GM19372 (cell line): ENCODE data around the gene CLDN25.

Experiments used
- ATAC-seq: cut with Tn5 transposase; IDR thresholded peaks from one replicate; pipeline ENCODE4 v1.9.1; 2021; ENCODE audit warnings: mild to moderate bottlenecking, low read depth, moderate library complexity; ENCODE audit not compliant: unreplicated experiment

CLDN25 gene

DNA sequence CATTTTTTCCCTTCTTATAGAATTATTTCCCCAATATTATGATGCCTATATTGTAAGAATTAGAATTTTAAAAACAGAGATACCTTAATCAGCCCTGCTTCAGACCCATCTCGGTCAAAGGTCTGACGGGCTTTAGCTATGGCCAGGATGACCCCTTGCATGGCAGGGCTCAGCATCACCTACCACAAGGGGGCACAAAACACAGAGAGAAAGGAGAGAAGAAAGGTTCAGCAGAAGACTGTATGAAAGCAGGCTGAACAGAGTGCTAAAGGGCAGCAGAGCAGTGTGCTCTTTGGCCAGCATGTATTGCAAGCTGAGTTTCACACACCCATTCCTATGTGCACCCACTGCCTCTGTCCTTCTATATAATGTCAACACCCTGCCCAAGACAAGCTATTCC is 26.8 kb downstream of the CLDN25 start:
- no peak for ATAC-seq

DNA sequence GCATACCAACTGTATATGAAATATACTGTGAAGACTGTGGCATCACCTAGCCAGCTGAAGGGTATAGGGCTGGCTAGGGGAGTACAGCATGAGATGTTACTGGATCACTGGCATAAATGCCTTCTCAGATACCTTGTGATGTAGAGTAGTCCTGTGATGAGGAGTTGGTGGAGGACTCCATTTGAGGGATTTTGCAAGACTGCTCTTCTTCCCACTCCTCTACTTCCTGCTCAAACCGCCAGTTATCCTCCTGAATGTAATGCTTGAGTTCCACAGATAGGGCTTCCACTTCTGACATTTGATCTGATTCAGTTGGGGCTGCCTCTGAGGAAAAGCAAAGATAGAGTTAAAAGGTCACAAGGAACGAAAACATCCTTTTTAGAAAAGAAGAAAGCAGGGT is 29.3 kb downstream of the CLDN25 start:
- no peak for ATAC-seq

DNA sequence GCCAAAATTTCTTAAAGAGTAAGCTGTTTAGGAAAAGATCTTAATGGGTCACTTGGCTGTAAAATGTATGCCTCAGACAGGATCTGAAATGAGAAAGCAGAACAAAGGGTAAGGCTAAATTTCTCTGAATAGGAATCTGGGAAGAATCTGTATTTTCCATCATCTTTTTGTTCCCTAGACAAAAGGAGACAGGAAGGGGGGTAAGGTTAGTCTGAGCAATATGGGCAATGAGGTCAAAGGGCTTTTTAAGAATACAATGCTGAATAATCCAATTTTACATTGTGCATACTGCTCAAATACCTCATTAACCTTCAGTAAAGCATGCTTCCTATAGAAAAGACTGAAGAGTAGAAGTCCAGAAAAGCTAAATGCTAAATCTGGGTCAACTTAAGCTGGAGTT is 34.6 kb downstream of the CLDN25 start:
- ATAC-seq = no peak

DNA sequence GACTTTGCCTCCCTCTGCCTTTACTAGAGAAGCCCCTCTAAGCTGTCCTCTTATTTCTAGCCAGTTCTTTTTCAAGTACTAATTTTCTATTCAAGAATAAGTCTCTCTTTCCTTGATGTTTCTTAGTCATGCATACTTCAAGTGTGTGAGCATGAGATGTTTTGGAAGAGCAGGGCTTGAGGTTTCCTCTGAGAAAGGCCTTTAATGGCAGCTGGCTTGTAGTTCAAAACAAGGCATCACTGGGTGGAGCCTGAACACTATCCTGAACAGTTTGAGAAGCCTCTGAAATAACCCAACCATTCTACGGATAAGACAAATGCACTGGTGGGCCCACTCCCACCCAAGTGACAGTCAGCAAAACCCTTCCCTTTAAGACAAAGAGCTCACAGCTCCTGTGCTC is 37.6 kb downstream of the CLDN25 start:
- ATAC-seq = no peak

DNA sequence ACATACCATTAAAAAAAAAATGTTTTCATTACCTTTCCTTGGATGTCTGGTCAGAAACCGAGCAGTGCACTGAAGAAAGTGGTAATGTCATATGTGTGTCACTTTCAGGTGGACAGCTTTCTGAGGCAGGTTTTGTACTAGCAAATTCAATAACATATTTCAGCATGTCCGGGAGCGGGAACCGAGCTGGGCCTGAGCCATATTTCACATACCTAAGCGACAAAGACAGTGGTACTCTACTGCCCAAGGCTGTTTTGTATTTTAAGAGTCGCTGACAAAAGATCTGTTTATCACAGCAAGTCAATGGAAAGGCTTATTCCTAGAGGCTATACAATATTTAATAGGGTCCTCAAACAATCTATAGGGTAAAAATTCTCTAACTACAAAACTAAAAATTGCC is 38.0 kb downstream of the CLDN25 start:
- no peak for ATAC-seq

DNA sequence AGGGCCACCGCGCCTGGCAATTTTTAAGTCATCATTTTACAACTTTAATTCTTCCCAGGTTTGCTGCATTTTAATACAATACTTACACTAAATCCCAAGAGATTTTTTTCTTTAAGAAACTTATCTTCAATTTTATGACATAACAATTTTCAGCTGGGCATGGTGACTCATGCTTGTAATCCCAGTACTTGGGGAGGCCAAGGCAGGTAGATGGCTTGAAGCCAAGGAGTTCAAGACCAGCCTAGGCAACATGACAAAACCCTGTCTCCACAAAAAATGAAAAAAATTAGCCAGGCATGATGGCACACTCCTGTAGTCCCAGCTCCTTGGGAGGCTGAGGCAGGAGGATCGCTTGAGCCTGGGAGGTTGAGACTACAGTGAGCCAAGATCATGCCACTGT is 38.8 kb downstream of the CLDN25 start:
- no peak for ATAC-seq

DNA sequence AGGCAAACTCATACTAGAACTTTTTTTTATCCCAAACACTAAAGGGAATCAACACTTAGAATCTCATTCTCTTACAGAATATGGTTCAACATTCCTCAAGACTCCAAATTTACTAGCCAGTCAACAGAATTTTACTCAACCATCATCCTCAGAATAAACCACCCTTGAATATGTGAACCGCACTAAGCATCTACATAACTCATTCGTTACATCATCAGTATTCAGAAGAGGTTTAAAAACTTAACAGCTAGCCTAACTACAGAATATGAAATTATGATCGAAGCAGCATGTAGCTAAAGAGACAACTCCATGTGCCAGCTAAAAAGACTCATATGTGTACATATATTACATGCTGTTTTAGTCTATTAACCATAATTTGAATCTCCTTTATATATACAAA is 47.9 kb downstream of the CLDN25 start:
- no peak for ATAC-seq

DNA sequence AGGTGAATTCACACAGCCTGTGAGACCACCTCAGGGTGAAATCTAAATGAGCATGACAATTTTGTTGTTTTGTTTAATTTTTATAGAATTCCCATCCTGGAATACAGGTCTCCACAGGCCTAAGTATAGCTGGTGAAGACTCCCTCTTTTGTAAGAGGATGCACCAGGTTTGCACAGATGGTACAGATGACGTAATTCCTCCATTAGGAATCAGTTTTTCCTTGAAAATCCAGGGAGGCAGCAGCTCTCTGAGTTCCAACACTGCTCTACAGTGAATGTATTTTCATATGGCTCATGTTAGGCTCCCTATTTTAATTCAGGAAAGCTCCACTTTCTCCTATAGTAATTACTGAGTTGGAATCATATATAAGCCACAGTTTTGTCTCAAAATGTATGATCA is 48.6 kb downstream of the CLDN25 start:
- ATAC-seq = no peak

DNA sequence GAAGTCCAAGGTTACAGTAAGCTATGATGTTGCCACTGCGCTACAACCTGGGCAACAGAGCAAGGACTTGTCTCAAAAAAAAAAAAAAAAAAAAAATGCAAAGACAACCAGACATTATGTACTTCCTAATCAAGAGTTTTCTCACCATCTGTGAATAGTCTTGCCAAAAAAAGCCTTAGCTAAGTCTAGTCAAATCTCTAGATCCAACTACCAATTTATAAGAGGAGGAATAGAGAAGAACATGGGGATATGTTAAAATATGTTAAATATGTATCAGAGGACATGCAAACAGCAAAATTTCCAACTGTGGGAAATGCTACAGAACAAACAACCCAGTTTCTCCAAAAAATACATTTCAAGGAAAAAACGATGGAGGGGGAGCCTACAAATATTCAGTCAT is 50.2 kb downstream of the CLDN25 start:
- no peak for ATAC-seq
